Measurements from ENCODE around the gene CENPP. TPM values are rescaled to one million over a fixed set of nuclear protein-coding genes. Genes with fewer than 3 reads are reported as not detected.

The CENPP gene
- total RNA-seq, 8 experiments from 2014 or later: 1.7 to 22.3 (median 5.0) TPM

DNA sequence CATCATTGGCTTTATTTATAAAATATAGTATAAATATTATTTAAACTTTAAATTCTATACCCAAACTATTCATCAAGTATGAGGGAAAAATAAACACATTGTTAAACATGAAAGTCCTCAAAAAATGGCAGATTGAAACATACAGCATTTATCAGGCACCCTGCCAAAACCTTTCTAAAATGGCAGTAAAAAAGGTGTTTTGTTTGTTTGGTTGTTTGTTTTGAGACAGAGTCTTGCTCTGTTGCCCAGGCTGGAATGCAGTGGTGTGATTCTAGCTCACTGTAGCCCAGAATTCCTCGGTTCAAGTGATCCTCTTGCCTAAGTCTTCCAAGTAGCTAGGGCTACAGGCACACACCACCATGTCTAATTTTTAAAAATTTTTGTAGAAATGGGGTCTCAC is 270.2 kb downstream of the CENPP start:
- no peak overlapping the region for H3K27ac ChIP-seq
- no peak overlapping the region for H3K4me3 ChIP-seq
- no peaks in the 10 kb centered on the region for H3K4me1 ChIP-seq (replicated peaks in 1 of 2)
- 71 to 100% (median 100%) methylated on average over 1 of the region's 1 CpG; no CpG with 5 or more reads in 4 of the 10 experiments for whole genome bisulfite sequencing, 10 experiments
- in situ Hi-C loops (cut with MboI; ENCODE audit: low pct_unique_long_range_greater_than_20kb in 2 of 9, low sequenced_read_pairs in 9 of 9, unreplicated experiment in 9 of 9): no loop called here
- ATAC-seq (replicated peaks in 6 of 8): no peak

DNA sequence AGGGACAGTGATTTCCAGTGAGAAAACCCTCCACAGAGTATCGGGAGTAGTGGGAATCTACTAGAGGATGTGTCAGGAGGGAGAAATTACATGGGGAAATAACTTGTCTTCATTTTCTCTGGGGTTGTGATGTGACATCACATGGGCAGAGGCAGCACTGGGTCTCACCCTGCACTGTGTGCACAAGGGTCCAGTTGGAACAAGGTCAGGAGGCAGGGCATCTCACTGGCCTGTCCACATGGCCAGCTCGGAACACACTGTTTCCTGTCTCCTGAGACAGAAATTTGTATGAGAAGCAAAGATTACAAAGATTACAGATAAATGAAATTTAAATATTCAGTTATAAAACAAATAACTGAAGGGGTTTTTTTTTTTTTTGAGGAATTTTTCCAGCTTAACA is 272.6 kb downstream of the CENPP start:
- ATAC-seq (replicated peaks in 6 of 8): peak in 1 of 8 experiments; percentile 15
- WGBS, 10 experiments: 43 to 100% (median 88%) methylated on average over 1 to 2 of the region's 2 CpGs; no CpG with 5 or more reads in 3 of the 10 experiments
- Histone ChIP-seq H3K27ac (no peak overlapping the region), H3K4me3 (no peak overlapping the region), H3K4me1 (replicated peaks in 1 of 2) (no peaks in the 10 kb centered on the region)
- in situ Hi-C loops (cut with MboI; ENCODE audit: low pct_unique_long_range_greater_than_20kb in 2 of 9, low sequenced_read_pairs in 9 of 9, unreplicated experiment in 9 of 9): no loop called here

DNA sequence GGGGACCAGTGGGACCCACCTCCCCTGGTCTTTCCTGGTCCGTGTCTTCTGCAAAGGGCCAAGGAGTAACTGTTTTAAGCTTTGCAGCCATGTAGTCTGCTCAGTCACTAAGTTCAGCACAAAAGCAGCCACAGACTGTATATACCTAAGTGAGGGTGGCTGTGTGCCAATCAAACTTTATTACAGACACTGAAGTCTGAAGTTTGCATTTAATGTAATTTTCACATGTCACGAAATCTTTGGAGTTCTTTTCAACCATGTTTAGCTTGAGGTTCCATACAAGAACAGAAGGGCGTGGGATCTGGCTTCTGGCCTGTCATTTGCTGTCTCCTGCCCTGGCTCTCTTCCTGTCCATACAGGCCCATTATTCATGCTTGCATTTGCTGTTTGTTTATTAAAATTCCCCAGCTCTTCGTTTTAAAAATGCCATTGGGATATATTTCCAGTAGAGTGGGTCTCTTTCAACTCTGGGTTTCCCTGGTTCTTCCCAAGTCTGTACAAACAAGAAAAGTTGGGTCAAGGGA is 274.2 kb downstream of the CENPP start:
- no peak overlapping the region for H3K27ac ChIP-seq
- no peaks in the 10 kb centered on the region for H3K4me1 ChIP-seq (replicated peaks in 1 of 2)
- WGBS, 10 experiments: 27 to 100% (median 80%) methylated on average over 1 to 4 of the region's 4 CpGs; no CpG with 5 or more reads in 2 of the 10 experiments
- no peak overlapping the region for H3K4me3 ChIP-seq
- in situ Hi-C loops (cut with MboI; ENCODE audit: low pct_unique_long_range_greater_than_20kb in 2 of 9, low sequenced_read_pairs in 9 of 9, unreplicated experiment in 9 of 9): loop anchor here in 1 of 9 experiments (25.0 kb wide), 1 partner anchor 263 kb away; the partner anchor contains the start of genes CENPP and NOL8
- peak in 3 of 8 experiments; percentile 38 to 69 (median 43) for ATAC-seq (replicated peaks in 6 of 8)

DNA sequence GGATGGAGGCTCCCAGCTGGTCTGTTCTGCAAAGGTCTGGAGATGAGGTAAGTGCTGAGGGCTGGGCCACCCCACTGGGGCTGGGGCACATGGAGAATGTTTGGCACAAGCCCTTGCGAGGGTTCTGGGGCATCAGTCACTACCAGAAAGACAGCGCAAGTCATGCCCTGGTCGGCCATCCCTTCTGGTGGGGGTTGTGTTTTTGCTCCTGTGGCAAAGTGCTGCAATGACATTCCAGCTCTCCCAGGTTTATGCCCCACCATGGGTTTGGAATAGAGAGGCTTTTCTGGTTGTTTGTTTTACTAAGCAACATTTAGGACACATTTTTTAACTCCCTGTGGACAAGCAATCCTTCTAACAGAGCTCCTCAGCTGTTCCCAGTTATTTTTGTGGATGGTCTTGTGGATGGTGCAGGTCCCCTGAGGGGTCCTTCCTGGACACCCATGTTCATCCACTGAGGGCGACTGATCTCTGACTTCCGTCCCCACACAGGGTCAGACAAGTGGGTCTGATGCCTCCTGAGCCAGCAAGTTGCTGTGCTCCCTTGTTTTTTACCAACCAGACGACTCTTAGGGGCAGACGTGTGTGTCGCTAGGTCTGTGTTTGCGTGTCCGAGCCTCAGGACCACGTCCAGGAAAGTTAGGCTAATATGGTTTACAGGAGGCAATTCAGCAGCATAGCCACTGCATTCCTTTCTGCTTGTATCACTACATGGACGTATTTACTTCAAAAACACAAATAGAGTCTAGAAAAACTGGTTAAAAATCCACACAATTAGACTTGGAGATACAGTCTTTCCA is 274.9 kb downstream of the CENPP start:
- Histone ChIP-seq H3K27ac (no peak overlapping the region), H3K4me3 (no peak overlapping the region), H3K4me1 (replicated peaks in 1 of 2) (no peaks in the 10 kb centered on the region)
- WGBS, 10 experiments: 55 to 100% (median 85%) methylated on average over 1 to 10 of the region's 12 CpGs; no CpG with 5 or more reads in 2 of the 10 experiments
- ATAC-seq (replicated peaks in 6 of 8): peak in 4 of 8 experiments; percentile 37 to 70 (median 62)
- in situ Hi-C loops (cut with MboI; ENCODE audit: low pct_unique_long_range_greater_than_20kb in 2 of 9, low sequenced_read_pairs in 9 of 9, unreplicated experiment in 9 of 9): loop anchor here in 1 of 9 experiments (25.0 kb wide), 1 partner anchor 263 kb away; the partner anchor contains the start of genes CENPP and NOL8

DNA sequence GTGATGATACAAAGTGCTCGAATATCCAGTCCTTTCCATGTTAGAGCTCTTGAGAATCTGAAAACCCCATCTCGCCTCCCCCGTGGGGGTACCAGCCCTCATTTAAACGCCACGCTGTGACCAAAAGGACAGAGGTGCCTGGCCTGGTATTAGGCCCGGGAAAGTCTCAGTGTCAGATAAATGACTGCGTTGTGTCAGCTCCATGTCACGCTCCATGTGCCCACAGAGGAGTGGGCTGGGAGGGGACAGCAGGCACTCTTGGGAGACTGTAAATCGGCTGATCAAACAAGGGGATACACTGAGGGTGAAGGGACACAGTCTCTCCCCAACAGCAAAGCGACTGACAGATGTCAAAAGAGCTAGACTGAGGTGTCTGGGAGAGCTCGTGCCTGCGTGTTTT is 275.7 kb downstream of the CENPP start:
- WGBS, 10 experiments: 72 to 100% (median 87%) methylated on average over 2 to 11 of the region's 12 CpGs; no CpG with 5 or more reads in 5 of the 10 experiments
- in situ Hi-C loops (cut with MboI; ENCODE audit: low pct_unique_long_range_greater_than_20kb in 2 of 9, low sequenced_read_pairs in 9 of 9, unreplicated experiment in 9 of 9): loop anchor here in 1 of 9 experiments (25.0 kb wide), 1 partner anchor 264 kb away; the partner anchor contains the start of genes CENPP and NOL8
- Histone ChIP-seq H3K4me1 (replicated peaks in 1 of 2) (no peaks in the 10 kb centered on the region), H3K27ac (no peak overlapping the region), H3K4me3 (no peak overlapping the region)
- no peak for ATAC-seq (replicated peaks in 6 of 8)

DNA sequence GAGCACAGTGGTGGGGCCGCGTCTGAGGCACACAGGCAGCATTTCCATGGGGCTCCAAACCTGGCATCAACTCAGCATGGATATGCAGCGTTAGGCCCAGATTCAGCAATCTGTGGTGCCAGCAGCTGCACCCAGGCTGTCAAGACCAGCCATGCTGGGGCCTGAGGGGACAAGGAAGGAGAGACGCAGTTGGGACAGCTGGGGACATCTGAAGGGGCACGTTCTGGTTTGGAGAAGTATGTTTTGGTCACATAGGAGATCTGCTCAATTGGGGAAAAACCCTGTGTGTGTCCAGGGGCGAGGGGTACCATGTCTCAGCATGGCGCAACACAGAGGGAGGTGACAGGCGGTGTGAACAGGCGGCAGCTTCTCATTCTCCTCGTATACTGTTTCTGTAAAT is 276.7 kb downstream of the CENPP start:
- H3K27ac ChIP-seq: no peak overlapping the region
- no peak overlapping the region for H3K4me3 ChIP-seq
- no peaks in the 10 kb centered on the region for H3K4me1 ChIP-seq (replicated peaks in 1 of 2)
- in situ Hi-C loops (cut with MboI; ENCODE audit: low pct_unique_long_range_greater_than_20kb in 2 of 9, low sequenced_read_pairs in 9 of 9, unreplicated experiment in 9 of 9): loop anchor here in 1 of 9 experiments (25.0 kb wide), 1 partner anchor 265 kb away; the partner anchor contains the start of genes CENPP and NOL8
- 73 to 100% (median 92%) methylated on average over 2 to 10 of the region's 10 CpGs; no CpG with 5 or more reads in 3 of the 10 experiments for WGBS, 10 experiments
- no peak for ATAC-seq (replicated peaks in 6 of 8)

DNA sequence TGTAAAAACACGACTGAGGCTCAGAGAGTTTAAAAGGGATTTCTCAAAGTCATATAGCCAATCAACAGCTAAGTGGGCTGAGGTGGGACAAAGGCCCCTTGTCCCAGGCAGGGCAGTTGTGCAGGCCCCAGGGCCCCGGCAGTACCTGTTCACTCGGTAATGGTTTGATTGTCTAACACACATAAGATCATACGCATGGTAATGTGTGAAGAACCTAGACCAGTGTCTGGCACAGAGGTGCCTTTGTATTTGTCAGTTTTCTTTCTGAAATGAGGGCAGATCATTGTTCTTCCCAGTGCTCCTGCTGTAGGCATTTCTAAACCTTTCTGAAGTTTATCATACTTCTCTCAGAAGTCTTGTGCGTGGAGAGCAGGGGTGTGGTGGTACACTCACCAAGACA is 277.3 kb downstream of the CENPP start:
- Histone ChIP-seq H3K27ac (no peak overlapping the region), H3K4me3 (no peak overlapping the region), H3K4me1 (replicated peaks in 1 of 2) (peaks cover 2 to 3% of the 10 kb centered on the region in 2 donors)
- in situ Hi-C loops (cut with MboI; ENCODE audit: low pct_unique_long_range_greater_than_20kb in 2 of 9, low sequenced_read_pairs in 9 of 9, unreplicated experiment in 9 of 9): loop anchor here in 1 of 9 experiments (25.0 kb wide), 1 partner anchor 266 kb away; the partner anchor contains the start of genes CENPP and NOL8
- ATAC-seq (replicated peaks in 6 of 8): no peak
- WGBS, 10 experiments: 60 to 100% (median 61%) methylated on average over 1 to 5 of the region's 5 CpGs; no CpG with 5 or more reads in 4 of the 10 experiments

DNA sequence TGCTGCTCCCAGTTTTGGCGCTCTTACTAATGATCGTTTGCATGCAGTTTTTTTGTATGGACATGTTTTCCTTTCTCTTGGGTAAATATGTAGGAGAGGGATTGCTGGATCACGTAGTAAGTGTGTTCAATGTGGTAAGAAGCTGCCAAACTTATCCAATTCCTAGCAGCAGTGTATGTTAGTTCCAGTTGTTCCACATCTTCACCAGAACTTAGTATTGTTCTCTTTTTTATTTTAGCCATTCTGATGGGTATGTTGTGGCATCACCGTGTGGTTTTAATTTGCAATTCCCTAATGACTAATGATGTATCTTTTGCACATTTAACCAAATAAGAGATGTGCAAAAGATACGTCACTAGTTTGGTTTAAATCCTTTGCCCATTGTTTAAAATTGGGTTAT is 278.2 kb downstream of the CENPP start:
- Histone ChIP-seq H3K27ac (no peak overlapping the region), H3K4me3 (no peak overlapping the region), H3K4me1 (replicated peaks in 1 of 2) (peaks cover 11 to 12% of the 10 kb centered on the region in 2 donors)
- WGBS, 10 experiments: 38 to 100% (median 91%) methylated on average over 2 to 4 of the region's 5 CpGs
- ATAC-seq (replicated peaks in 6 of 8): no peak
- in situ Hi-C loops (cut with MboI; ENCODE audit: low pct_unique_long_range_greater_than_20kb in 2 of 9, low sequenced_read_pairs in 9 of 9, unreplicated experiment in 9 of 9): loop anchor here in 1 of 9 experiments (25.0 kb wide), 1 partner anchor 267 kb away; the partner anchor contains the start of genes CENPP and NOL8

DNA sequence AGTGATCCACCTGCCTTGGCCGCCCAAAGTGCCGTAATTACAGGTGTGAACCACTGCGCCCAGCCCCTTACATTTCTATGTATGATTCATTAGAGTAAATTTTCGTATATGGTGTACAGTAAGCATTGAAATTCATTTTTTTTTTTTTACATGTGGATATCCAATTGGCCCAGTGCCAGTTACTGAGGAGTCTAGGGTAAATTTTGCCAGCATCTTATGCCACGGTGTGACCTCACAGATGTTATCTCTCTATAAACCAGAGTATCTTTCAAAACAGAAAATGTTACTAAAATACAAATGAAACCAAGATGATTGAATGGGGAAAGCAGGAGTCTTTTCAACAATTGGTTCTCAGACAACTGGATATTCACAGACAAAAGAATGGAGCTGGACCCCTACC is 279.5 kb downstream of the CENPP start:
- WGBS, 10 experiments: 60 to 100% (median 93%) methylated on average over 1 to 5 of the region's 5 CpGs
- no peak for ATAC-seq (replicated peaks in 6 of 8)
- in situ Hi-C loops (cut with MboI; ENCODE audit: low pct_unique_long_range_greater_than_20kb in 2 of 9, low sequenced_read_pairs in 9 of 9, unreplicated experiment in 9 of 9): loop anchor here in 1 of 9 experiments (25.0 kb wide), 1 partner anchor 268 kb away; the partner anchor contains the start of genes CENPP and NOL8
- H3K4me1 ChIP-seq (replicated peaks in 1 of 2): peaks cover 21% of the 10 kb centered on the region in 2 donors
- no peak overlapping the region for H3K27ac ChIP-seq
- H3K4me3 ChIP-seq: no peak overlapping the region

DNA sequence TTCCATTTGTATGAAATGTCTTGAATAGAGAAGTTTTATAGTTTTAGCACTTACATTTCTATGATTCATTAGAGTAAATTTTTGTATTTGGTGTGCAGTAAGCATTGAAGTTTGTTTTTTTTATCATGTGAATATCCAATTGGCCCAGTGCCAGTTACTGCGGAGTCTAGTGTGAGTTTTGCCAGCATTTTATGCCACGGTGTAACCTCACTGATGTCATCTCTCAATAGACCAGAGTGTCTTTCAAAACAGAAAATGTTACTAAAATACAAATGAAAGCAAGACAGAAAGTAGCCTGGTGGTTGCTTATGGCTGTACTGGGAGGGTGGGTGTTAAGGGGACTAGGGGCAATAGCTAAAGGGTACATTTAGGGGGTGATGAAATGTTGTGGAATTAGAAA is 281.3 kb downstream of the CENPP start:
- H3K27ac ChIP-seq: no peak overlapping the region
- H3K4me3 ChIP-seq: no peak overlapping the region
- in situ Hi-C loops (cut with MboI; ENCODE audit: low pct_unique_long_range_greater_than_20kb in 2 of 9, low sequenced_read_pairs in 9 of 9, unreplicated experiment in 9 of 9): loop anchor here in 1 of 9 experiments (25.0 kb wide), 1 partner anchor 270 kb away; the partner anchor contains the start of genes CENPP and NOL8
- WGBS, 10 experiments: 0 to 100% (median 17%) methylated on average over 1 to 2 of the region's 2 CpGs; no CpG with 5 or more reads in 3 of the 10 experiments
- ATAC-seq (replicated peaks in 6 of 8): peak in 1 of 8 experiments; percentile 9
- peaks cover 21% of the 10 kb centered on the region in 2 donors for H3K4me1 ChIP-seq (replicated peaks in 1 of 2)

DNA sequence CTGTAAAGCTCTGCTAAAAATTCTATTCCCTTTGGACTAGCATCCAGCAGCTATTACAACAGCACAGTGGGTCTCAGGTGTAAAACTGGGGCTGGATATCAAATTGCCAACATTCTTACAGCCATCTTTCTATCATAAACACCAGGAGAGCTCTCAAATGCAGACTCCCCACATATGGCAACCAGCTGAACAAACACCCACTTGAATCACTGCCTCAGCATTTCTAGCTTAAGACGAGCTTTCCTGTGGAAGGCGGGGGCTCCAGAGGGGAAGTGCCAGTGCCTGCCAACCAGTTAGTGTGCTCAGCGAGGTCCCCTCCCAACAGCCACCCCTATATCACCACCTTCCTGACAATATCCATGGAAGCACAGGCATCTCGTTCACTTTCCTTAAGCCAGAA is 282.0 kb downstream of the CENPP start:
- in situ Hi-C loops (cut with MboI; ENCODE audit: low pct_unique_long_range_greater_than_20kb in 2 of 9, low sequenced_read_pairs in 9 of 9, unreplicated experiment in 9 of 9): loop anchor here in 1 of 9 experiments (25.0 kb wide), 1 partner anchor 270 kb away; the partner anchor contains the start of genes CENPP and NOL8

DNA sequence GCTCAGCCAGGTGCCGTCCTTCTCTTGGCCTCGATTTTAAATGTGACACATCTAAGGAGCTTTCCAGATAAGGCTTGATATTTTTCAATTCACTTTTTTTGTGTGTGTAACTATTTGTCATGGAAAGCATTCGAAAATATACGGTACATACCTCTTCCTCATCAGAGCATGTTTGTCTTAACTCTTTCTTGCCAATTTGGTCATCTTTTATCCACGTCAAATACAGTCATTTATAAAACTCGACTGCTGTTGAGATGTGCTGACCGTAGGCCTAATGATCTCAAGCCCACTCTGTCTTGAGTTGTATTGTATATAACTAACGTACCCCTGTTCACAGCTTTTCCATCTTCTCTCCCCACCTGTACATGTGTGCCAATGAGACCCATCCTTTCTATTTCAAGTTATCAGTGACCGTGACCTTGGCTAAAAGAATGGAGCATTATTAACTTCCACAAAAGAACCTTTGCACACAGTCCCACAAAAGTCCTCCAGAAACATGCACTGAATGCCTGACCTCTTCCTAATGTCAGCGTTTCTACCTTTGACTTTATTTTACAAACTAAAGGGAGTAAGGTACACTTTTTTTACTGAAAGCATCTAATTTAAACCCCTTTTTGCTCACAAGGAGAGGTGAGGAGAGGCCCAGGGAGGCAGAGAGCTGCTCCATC is 282.6 kb downstream of the CENPP start:
- ATAC-seq (replicated peaks in 6 of 8): peak in 1 of 8 experiments; percentile 2
- in situ Hi-C loops (cut with MboI; ENCODE audit: low pct_unique_long_range_greater_than_20kb in 2 of 9, low sequenced_read_pairs in 9 of 9, unreplicated experiment in 9 of 9): loop anchor here in 1 of 9 experiments (25.0 kb wide), 1 partner anchor 271 kb away; the partner anchor contains the start of genes CENPP and NOL8
- H3K4me1 ChIP-seq (replicated peaks in 1 of 2): peaks cover 21% of the 10 kb centered on the region in 2 donors
- WGBS, 10 experiments: 36 to 100% (median 72%) methylated on average over 2 to 10 of the region's 10 CpGs; no CpG with 5 or more reads in 2 of the 10 experiments
- H3K27ac ChIP-seq: peak overlapping the region; percentile 94 to 96
- H3K4me3 ChIP-seq: no peak overlapping the region

More for the DNA sequence above, 282.0 kb downstream of the CENPP start:
- peaks cover 21% of the 10 kb centered on the region in 2 donors for H3K4me1 ChIP-seq (replicated peaks in 1 of 2)
- H3K27ac ChIP-seq: peak overlapping the region in 1 of 2 donors; percentile 96
- peak in 3 of 8 experiments; percentile 64 to 88 (median 77) for ATAC-seq (replicated peaks in 6 of 8)
- WGBS, 10 experiments: 0 to 90% (median 69%) methylated on average over 1 to 4 of the region's 4 CpGs; no CpG with 5 or more reads in 7 of the 10 experiments
- H3K4me3 ChIP-seq: no peak overlapping the region
